C4-2B (cell line): ENCODE data around the gene NFIB.

Experiments
- CTCF ChIP-seq: fragments of 450-650 bp; conservative IDR thresholded peaks from 2 replicates; pipeline ENCODE4 v1.5.1; 2017; ENCODE audit warnings: mild to moderate bottlenecking
- ZFX ChIP-seq: fragments of 450-650 bp; IDR thresholded peaks from 2 replicates; pipeline ENCODE4 v1.6.1; 2017

GRCh38 chr9:14303521-14303920, 10.4 kb downstream of the NFIB start:
- TF ChIP-seq CTCF (no peak), ZFX (no peak)
